Measurements from ENCODE around the gene ADM5. TPM values are rescaled to one million over a fixed set of nuclear protein-coding genes. Genes with fewer than 3 reads are reported as not detected.

Gene ADM5
- total and polyA plus RNA-seq, 10 of the 15 experiments (the other 5 are each of a cell fraction or from before 2014, with no cell fraction given) = 0.05 to 6.0 (median 1.2) TPM; not detected in 1

GRCh38 chr19:49656456-49657109, 32.8 kb upstream of the ADM5 start:
- H3K9ac ChIP-seq (ENCODE audit: control insufficient read depth, insufficient read depth, low read length) = no peak overlapping the region
- no peaks in the 10 kb centered on the region for H3K79me2 ChIP-seq (ENCODE audit: control insufficient read depth, insufficient read depth, low read length)
- ChIA-PET CTCF (interaction anchor here (1.5 kb wide), 1 partner anchor 24 kb away, joined by 3 read pairs; no protein-coding TSS in a partner anchor), SMC1A (ENCODE audit: uncharacterized antibody, unreplicated experiment) (no interaction called here), RAD21 (ENCODE audit: unreplicated experiment) (no interaction called here), POLR2A (no interaction called here)
- H3K27ac ChIP-seq (ENCODE audit: control insufficient read depth, insufficient read depth) = no peak overlapping the region
- intact Hi-C loops (cut with micrococcal nuclease; ENCODE audit: unreplicated experiment) = no loop called here
- no peaks in the 10 kb centered on the region for H3K27me3 ChIP-seq (replicated peaks in 1 of 2; ENCODE audit: control insufficient read depth in 2 of 2, insufficient read depth in 2 of 2, low read length in 1 of 2)
- no peaks in the 10 kb centered on the region for H3K4me1 ChIP-seq (ENCODE audit: control insufficient read depth, insufficient read depth, low read length)
- no peak overlapping the region for H2AFZ ChIP-seq (ENCODE audit: control insufficient read depth, low read depth, low read length)
- no peak overlapping the region for H3K4me2 ChIP-seq (ENCODE audit: control insufficient read depth, insufficient read depth)
- H3K36me3 ChIP-seq (ENCODE audit: control insufficient read depth in 2 of 2, insufficient read depth in 2 of 2, low read length in 1 of 2) = peaks cover 0 to 38% of the 10 kb centered on the region in 2 experiments; a peak in 3 of 4 replicates
- TF ChIP-seq HCFC1 (IDR thresholded peaks at IDR 0.05; ENCODE audit: low read length) = no peak
- H3K9me3 ChIP-seq (replicated peaks; ENCODE audit: control insufficient read depth, insufficient read depth, low read length) = no peaks in the 10 kb centered on the region
- no TSS peak for BruUV-seq (replicated peaks)
- FAIRE-seq = no peak
- no peak overlapping the region for H3K4me3 ChIP-seq
- 90% methylated on average over 17 of the region's 17 CpGs for WGBS (ENCODE audit: insufficient coverage, insufficient replicate concordance, low lambda C conversion rate, missing lambda C conversion rate)
- no peak for DNase-seq (ENCODE audit: low read depth, low spot score)
- ATAC-seq = no peak
- in situ Hi-C loops (cut with MboI) = no loop called here
- H4K20me1 ChIP-seq (ENCODE audit: control insufficient read depth, insufficient read depth) = no peaks in the 10 kb centered on the region

- WGBS (ENCODE audit: insufficient coverage, insufficient replicate concordance, low lambda C conversion rate, missing lambda C conversion rate) = 96% methylated on average over 22 of the region's 22 CpGs
- H2AFZ ChIP-seq (ENCODE audit: control insufficient read depth, low read depth, low read length) = no peak overlapping the region
- CTCF ChIA-PET = interaction anchor here (0.5 kb wide), 1 partner anchor 17 kb away, joined by 3 read pairs; no protein-coding TSS in a partner anchor
- H3K79me2 ChIP-seq (ENCODE audit: control insufficient read depth, insufficient read depth, low read length) = peaks cover 1% of the 10 kb centered on the region; the same call in 1 of the 2 replicates
- FAIRE-seq (no peak), ATAC-seq (no peak), DNase-seq (ENCODE audit: low read depth, low spot score) (no peak)
- no peaks in the 10 kb centered on the region for H3K9me3 ChIP-seq (replicated peaks; ENCODE audit: control insufficient read depth, insufficient read depth, low read length)
- H3K36me3 ChIP-seq (ENCODE audit: control insufficient read depth in 2 of 2, insufficient read depth in 2 of 2, low read length in 1 of 2) = peaks cover 7 to 46% of the 10 kb centered on the region in 2 experiments
- intact Hi-C loops (cut with micrococcal nuclease; ENCODE audit: unreplicated experiment) = no loop called here
- H3K9ac ChIP-seq (ENCODE audit: control insufficient read depth, insufficient read depth, low read length) = no peak overlapping the region
- H3K4me3 ChIP-seq = no peak overlapping the region
- H3K4me1 ChIP-seq (ENCODE audit: control insufficient read depth, insufficient read depth, low read length) = peaks cover 1% of the 10 kb centered on the region; the same call in 1 of the 2 replicates
- RAD21 ChIA-PET (ENCODE audit: unreplicated experiment) = no interaction called here
- no peak overlapping the region for H3K27ac ChIP-seq (ENCODE audit: control insufficient read depth, insufficient read depth)
- SMC1A ChIA-PET (ENCODE audit: uncharacterized antibody, unreplicated experiment) = no interaction called here
- no TSS peak for BruUV-seq (replicated peaks)
- no peaks in the 10 kb centered on the region; the same call in 1 of the 2 replicates for H4K20me1 ChIP-seq (ENCODE audit: control insufficient read depth, insufficient read depth)
- no peak overlapping the region for H3K4me2 ChIP-seq (ENCODE audit: control insufficient read depth, insufficient read depth)
- no peak for TF ChIP-seq POLR2A (IDR thresholded peaks at IDR 0.05; ENCODE audit: low read depth, low read length)
- TF ChIP-seq POLR2AphosphoS2 (IDR thresholded peaks at IDR 0.05; ENCODE audit: low read depth, low read length) = no peak
- POLR2A ChIA-PET = interaction anchor here (0.6 kb wide), 1 partner anchor 16 kb away, joined by 3 read pairs; the partner anchor contains the start of gene SCAF1
- H3K27me3 ChIP-seq (replicated peaks in 1 of 2; ENCODE audit: control insufficient read depth in 2 of 2, insufficient read depth in 2 of 2, low read length in 1 of 2) = no peaks in the 10 kb centered on the region
- in situ Hi-C loops (cut with MboI) = no loop called here
These were observed 31.8 kb upstream of the ADM5 start for GRCh38 chr19:49657493-49658138.
